ENCODE data around the gene RPS19.

RPS19 gene

GRCh38 chr19:41915021-41915775 is 55.1 kb downstream of the RPS19 start:
- DNase-seq (ENCODE audit: low spot score): no peak

- no peak for DNase-seq (ENCODE audit: low spot score)
These were observed 55.8 kb downstream of the RPS19 start for GRCh38 chr19:41915776-41916414.

- no peak for DNase-seq (ENCODE audit: low spot score)
These were observed 57.6 kb downstream of the RPS19 start for GRCh38 chr19:41917676-41918075.

- no peak for DNase-seq (ENCODE audit: low spot score)
These were observed 58.0 kb downstream of the RPS19 start for GRCh38 chr19:41918095-41918494.

- DNase-seq (ENCODE audit: low spot score): no peak
These were observed 58.7 kb downstream of the RPS19 start for GRCh38 chr19:41918653-41919244.

GRCh38 chr19:41919948-41920712 is 60.1 kb downstream of the RPS19 start:
- no peak for DNase-seq (ENCODE audit: low spot score)

- DNase-seq (ENCODE audit: low spot score): no peak
These were observed 61.0 kb downstream of the RPS19 start for GRCh38 chr19:41920882-41921576.

GRCh38 chr19:41921577-41922576 is 61.8 kb downstream of the RPS19 start:
- DNase-seq (ENCODE audit: low spot score): no peak
